ENCODE measurements around the gene INPP5K.
A peak's percentile ranks its signal among the peaks of the same experiment; 100 is the strongest.

The INPP5K gene

DNA sequence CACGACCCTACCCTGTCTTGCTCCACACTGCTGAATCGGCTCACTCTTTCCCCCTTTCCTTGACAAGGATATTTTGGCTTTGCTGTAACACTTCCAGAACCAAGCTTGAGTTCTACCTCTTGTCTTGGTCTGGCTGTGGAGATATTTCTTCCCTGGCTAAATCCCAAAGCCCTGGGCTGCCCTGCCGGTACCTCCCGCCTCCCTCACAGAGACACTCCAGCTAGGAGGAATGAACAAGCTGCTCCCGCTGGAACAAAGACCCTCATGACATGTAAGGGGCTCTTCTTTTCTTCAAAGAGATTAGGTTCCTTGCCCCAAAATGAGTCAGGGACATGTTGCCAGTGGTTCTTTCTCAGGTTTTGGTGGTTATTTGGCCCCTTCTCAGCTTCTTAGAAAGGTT is 10.8 kb downstream of the INPP5K start:
- DNase-seq (ENCODE audit: low spot score) = no peak

DNA sequence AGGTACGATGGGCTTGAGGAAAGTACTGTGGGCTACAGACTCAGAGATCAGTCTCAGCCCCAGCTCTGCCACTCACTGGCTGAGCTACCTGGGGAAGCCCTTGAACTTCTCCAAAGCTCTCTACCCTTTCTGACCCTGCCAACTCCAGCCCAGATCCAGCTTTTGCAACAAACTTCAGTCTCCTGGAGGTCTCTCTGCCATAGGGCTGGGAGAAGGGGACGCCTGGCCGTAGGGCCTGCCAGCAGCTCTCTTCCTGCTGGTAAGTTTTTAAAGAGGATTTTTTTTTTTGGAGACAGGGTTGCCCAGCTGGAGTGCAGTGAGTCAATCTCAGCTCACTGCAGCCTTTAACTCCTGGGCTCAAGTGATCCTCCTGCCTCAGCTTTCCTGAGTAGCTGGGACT is 11.5 kb downstream of the INPP5K start:
- no peak for DNase-seq (ENCODE audit: low spot score)

DNA sequence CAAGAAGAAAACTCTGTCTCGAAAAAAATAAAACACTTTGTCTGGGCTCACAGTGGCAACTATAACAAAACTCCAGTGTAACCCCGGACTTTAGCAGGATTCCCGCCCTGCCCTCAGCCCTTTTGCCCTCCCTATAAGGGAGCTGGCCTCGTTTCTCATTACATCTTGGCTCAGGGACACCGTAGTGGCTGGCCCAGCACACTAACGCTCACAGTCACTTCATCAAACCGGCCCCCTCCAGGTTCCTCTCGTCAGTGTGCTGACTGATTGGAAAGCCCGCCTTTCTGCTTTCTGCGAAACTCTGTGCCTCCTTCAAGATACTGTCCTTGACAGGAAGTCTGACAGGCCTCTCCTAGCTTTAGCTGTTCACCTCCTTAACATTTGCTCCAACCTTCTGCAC is 12.7 kb downstream of the INPP5K start:
- no peak for DNase-seq (ENCODE audit: low spot score)

DNA sequence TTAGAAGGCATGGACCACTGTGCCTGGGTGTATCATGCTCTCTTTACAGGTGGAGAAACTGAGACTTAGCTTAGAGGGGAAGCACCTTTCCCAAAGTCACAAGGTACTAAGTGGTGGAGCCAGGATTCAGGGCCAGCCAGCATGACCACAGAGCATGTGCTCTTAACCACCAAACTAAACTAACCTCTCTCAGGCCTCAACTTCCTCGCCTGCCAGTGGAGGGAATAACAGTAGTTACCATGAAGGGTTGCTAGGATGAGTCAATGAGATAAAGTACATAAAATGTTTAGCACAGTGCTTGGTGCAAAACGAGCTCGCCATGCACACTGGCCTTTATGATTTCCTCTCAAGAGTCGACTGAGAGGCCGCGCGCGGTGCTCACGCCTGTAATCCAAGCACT is 17.5 kb downstream of the INPP5K start:
- DNase-seq (ENCODE audit: low spot score) = no peak

DNA sequence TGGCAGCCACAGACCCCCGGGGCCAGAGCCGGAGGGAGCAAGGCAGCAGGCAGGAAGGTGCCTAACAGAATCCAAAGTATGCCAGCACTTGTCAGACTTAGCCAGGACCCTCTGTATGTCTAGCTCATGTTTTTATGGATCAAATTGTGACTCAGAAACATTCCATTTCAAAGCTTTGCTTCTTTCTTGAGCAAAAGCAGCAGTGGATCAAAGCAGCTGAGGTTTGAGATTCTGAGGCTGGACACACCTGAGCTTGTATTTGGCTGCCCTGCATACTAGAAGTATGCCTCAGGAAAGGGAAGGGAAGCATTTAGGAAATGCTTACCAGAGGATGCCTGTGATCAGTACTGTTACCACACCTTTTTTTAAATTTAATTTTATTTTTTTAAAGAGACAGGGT is 18.2 kb downstream of the INPP5K start:
- no peak for DNase-seq (ENCODE audit: low spot score)

DNA sequence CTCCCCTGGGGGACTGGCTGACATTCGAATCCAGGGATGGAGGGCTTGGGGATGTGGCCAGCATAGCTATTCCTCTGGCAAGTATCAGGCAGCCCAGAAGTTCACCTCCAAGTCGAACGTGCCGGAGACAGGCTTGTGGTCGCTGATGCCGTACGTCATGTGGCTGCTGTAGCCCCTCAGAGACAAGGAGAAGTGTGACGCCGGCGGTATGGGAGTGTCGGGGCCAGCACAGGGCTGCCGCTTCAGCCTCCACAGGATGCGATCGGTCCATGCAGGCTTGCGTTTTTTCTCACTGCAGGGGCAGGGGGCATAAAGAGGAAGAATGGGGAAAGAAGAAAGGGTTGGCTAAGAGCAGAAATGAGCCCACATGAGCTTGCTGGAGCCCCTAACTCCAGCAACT is 18.6 kb downstream of the INPP5K start:
- no peak for DNase-seq (ENCODE audit: low spot score)

DNA sequence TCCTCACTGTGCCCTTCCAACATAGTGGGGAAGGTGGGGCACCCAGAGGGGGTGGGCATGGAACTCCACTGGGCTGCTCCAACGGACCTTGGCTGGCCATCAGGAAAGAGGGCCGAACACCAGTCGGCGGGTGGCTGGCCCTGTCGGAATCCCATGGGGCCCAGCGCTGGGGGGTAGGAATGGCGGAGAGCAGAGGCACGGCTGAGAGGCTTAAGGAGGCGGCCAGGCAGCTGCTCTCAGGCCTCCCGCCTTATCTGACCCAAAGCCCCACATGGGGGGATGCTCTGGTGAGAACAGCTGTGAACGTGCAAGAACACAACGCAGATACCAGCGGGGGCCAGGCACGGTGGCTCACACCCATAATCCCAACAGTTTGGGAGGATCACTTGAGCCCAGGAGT is 19.5 kb downstream of the INPP5K start:
- no peak for DNase-seq (ENCODE audit: low spot score)

DNA sequence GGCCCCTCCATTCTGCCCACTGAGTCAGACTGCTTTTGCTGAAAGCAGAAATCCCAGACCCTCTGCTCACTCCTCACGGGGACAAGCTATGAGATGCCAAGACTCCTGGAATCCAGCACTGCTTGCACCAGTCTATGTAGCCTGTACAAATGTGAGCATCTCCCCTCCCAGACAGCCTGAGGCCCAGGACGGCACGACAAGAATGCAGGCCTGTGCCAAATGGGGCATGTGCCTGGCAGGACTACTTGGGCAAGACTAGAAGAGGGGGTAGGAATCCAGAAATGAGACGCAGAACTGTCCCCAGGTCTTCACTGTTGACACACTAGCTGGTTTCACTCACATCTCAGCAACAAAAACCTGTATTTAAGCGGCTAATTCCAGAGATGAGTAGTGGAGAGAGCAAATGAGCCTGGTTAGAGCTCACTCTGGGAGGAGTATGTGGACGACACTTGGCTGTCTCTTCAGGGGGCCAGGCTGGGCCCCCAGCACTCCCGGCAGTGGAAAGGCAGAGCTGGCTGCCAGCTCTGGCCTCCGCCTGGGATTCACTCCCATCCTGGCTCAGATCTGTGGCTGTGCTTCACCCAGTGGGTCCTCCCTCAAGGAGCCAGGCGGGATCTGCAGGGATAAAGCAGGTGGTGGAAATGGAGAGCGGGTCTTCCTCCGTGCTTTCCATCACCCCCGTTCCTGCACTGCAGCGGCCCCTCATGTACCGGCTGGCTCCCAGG is 21.0 kb downstream of the INPP5K start:
- DNase-seq (ENCODE audit: low spot score) = no peak

DNA sequence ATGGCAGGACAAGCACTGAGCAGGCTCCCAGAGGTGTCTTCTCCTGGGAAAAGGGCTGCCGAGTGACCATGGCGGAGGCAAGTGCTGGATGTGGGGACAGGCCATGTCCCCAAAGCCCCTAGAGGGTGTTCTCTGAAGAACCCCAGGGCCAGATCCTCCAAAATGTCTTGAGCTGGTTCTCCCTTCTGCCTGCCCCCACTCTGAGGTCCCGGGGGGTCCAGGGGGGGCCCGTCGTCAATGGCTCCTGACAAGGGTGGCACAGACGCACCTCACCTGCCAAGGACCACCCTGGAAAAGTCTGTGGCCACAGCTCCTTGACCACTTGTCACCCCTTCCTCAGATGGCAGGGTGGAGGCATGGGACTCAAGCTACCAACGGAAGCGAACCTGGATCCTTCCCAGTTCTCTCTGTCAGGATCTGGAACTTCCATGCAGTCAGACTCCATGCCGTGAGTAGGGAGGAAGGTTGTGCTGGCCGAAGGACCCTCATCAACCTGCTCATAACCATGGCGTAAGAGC is 21.6 kb downstream of the INPP5K start:
- DNase-seq (ENCODE audit: low spot score) = no peak

DNA sequence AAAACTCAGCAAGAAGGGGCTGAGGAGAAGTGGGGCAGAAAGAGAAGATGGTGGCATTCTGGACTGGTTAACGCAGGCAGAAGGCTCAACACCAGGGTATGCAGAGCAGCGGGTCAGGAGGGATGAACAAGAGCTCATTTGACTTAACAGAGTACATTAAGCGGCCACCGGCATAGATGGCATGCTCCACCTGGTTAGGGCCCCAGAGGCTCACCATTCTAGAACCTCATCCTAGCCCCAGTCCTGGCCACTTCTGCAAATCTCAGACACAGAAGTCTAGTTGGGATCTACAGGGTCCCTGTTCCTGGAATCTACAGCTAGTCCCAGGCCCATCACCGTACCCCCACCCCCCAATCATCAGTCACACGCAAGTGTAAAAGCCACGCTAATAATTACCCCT is 22.2 kb downstream of the INPP5K start:
- no peak for DNase-seq (ENCODE audit: low spot score)

DNA sequence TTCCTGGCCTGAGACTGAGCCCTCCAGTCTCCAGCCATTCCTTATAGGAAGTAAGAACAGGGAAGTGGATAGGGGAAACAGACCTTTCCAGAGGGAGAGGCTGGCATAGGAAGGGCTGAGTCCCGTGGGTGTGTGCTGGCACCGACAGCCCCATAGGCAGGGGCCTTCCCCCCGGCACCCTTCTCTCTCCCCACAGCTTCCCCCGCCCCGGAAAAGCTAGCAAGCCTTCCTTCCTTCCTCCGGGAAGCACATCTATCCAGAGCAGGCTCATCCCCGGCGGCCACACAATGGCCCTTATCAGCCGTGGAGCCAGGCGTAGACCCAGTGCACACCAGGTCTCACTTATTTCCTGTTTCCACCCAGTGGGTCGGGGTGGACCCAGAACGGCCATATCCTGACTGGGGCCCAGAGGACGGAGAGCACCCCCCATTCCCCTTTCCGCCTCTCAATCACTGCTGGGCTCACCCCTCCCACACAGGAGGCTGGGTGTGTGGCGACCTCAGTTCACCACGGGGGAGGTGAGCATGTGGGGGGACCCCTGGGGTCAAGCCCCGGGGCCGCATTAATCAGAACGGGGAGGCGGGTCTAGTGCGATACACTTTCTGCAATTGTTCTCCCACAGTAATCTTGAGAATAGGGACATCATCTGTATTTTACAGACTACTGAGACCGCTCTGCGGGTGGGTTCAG is 23.0 kb downstream of the INPP5K start:
- DNase-seq (ENCODE audit: low spot score) = no peak

DNA sequence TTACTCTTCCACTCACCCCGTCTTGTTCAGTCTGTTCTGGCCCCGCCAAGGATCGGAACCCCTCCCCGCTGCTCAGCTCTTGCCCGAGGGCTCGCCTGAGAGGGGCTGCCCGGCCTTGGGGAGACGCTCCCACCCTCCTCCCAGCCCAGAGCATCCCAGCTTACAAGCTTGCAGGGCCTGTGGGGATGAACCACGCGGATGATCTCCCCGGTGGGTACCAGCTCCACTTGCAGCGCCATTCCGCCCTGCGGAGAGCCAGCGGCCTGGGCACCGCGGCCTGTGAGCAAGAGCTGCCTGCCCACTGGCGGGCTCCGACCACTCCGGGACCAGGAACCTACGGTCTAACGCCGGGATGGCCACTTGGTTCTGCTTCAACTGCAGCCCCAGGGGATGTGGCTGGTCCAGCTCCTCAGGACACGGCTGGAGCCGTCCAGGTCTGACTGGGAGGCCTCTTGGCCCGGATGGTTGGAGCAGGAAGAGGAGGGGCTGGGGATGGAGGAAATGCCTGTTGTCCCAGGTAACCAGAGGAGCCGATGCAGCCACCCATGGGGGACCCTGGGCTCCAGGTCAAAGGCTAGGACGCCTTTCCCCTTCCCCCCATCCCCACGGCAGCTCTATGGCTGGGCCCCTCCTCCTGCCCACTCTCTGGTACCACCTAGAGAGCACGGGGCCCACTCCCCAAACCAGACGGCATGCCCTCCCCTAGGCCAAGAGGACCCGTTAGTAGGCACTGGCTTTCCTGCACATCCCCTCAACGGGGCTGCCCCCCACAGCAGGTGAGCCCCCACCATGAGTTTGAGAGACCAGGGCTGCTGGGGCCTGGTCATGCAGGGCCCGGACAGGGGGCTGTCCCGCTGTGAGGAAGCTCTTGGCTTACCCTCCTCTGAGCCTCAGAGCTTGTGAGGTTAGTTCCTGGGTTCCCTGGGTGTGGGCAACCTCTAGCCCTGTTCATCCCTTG is 23.9 kb downstream of the INPP5K start, which contains the start of gene MYO1C:
MYO1C (minus strand) TSS at position 438 of the 958 bp plus-strand sequence; CDS start at position 239, 199 bp downstream.
- DNase-seq (ENCODE audit: low spot score) = no peak

DNA sequence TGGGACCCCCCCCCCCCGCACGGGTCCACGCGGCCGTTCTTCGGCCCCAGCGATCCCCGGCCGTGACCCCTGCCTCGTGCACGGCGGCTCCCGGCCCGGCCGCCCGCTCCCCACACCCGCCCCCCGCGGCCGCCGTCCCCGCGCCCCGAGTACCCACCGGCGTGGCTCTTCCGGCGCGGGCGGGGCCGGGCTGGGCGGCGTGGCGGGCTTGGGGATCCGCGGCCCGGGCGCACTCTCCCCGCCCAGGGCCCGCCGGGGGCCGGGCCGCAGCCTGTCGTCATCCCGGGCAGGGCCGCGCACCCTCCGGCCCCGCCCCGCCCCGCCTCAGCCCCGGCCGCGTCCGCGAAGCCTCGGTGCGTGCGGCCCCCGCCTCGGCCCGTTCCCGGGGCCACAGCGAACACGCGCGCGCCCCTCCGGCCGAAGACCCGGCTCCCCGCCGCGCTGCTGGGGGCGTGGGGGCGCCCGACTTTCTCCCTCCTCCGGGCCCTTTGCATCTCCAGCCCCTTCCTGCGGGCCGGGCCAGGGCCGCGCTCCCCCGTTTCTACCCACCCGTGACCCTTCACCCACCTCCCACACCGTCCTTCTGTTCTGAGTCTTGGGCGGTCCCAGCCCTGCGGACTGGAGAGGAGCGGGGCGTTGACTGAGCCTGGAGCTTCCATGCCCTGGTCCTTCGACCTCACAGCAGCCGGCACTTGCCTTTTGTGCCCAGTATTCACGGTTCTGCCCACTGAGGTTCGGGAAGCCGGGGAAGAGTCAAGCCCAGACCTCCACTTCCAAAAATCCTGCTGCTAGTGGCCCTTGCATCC is 24.8 kb downstream of the INPP5K start:
- peak; percentile 86 for DNase-seq (ENCODE audit: low spot score)

DNA sequence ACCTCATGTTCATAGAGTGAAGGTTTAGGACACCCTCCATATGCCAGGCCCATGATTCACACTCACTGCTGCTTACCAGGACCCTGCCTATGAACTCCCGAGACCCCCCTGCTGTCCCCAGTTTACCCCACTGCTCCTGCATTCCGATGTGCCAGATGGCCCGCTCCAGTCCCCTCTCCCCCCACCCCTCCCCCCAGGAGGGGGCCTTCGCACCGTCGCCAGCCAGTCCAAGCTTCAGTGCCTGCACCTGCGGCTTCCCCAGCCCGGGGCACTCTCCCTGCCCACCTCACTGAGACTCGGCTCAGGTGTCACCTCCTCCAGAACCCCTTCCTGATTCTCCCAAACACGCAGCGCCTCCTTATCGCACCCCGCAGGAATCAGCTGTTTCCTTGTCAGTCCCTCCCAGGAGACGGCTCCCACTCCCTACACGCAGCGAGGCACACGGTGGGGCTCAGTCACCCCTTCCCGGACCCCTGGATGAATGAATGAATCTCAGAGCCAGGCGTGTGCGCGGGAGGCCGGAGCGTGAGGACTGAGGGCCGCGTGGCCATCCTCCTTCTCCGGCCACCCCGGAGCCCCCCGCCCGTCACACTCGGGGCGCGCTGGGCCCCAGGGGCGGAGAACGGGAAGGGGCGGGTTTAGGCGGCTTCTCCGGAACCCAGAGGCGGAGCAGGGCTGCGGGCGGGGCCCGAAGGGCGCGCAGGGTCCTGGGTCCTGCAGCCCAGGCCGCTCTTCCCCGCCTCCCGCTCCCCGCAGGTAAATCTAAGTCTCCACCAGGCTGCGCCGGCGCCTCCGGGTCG is 25.6 kb downstream of the INPP5K start:
- DNase-seq (ENCODE audit: low spot score) = peak; percentile 81

DNA sequence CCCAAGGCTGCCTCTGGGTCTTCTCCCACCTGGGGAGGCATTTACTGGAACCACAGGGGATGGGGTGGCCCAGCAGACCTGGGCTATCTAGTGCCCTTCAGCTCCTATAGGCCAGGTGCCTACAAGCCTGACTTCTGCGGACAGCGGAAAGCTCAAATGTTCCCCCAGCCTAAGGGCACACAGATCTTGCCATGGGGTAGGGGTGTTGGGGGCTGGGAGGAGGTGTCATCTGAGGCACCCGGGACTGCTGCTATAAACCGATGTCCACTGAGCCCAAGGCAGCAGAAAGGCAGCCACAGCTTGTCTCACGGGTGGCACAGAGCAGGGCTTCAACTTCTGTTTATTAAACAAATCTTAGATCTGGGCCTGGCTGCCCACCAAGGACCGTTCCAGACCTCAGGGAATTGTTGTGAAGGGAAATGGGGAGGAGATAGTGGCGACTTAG is 27.6 kb downstream of the INPP5K start:
- no peak for DNase-seq (ENCODE audit: low spot score)

DNA sequence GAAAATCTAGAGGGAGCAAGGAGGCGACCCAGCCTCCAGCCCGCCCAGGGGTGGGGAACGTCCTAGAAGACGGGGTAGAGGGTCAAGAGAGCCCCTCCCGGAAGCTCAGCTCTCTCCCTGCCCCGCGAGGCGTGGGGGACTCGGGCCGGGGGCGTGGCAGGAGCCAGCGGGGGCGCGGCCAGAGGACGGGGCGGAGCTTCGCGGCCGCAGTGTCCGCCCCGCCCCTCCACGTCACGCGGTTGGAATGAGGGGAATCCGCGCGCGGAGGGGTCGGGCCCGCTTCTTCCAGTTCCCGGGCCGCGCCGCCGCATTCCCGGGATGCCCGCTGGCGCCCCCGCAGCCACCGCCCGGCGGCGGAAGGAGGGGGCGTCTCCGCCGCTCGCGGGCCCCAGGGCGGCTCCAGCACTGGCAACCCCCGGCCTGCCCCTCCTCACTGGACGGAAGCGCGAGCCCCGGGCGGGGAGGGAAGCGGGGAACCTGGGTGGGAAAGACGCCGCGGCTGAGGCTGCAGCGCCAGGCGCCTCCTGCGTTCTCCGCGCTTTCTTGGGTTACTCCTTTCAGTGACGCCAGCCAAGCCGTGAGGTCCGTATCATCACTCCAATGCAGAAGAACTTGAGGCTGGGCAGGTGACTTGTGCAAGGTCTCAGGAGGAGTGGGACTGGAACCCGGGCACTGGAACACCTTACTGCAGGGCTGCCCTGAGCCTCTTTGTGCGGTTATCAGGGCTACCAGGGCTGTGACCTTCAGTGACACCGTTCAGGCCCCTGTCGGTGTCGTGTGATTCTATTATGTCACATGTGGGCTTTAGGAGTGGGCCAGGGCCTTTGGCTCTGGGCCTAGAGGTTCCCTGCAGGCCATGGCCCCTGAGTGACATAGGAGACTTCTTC is 28.2 kb downstream of the INPP5K start:
- DNase-seq (ENCODE audit: low spot score) = peak; percentile 84

DNA sequence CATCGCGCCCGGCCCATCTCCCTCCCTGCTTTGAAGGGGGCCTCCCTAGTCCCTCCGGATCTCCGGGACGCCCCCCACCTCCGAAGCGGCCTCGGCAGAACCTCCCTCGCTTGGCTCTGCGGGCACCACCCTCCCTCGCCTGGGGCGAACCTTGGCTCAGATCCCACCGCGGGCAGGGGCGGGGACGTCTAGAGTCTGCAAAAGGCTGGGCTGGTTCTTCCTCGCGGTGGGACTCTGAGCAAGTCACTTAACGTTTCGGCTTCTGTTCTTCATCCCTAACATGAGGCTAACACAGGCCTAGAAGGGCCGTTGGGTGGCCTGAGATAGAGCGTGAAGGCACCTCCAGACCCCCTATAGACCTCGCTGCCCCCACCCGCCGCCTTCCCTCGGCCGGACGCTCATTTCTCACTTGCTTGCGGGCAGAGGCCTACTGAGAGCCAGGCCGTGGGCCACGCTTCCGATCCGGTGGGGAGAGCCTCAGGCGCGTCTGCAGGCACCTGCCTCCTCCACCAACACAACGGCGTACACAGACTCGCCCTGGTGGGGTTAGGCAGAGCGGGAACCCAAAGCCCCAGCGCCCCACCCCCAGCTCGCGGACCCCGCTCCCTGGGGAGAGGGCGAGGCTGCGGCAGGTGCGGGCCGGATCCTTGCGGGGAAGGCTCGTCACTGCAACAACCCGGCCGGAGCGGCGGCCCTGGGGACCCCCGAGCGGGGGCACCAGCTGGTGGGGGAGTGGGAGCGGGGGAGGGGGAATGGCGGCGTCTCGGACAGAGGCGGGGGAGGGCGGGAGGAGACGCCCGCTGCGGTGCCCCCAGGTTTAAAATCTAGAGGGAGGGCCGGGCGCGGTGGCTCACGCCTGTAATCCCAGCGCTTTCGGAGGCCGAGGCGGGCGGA is 29.4 kb downstream of the INPP5K start:
- no peak for DNase-seq (ENCODE audit: low spot score)
